ENCODE results near the gene LEFTY1. TPM values are rescaled to one million over a fixed set of nuclear protein-coding genes. Genes with fewer than 3 reads are reported as not detected.

The LEFTY1 gene
- total and polyA plus RNA-seq, 2 experiments from 2014 or later = 3.9 to 5.8 TPM

DNA sequence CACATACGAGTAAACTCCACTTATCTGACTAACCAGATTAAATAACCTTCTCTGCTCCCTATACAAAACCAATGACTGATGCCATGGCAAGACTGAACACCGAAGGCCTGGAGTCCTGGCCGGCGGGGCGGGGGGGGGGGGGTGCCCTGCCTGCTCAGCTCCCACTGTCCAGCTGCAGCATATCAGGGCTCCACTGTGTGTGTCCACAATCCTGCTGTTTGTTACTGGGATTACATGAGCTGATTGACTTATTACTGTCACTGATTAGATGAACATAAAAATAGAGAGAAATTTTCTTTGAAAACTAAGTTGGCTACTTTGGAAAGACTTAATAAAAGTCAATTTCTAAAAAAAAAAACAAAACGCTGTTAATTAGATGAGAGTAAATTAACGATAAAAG is 31.7 kb downstream of the LEFTY1 start:
- H2AFZ ChIP-seq = no peak overlapping the region
- H3K27ac ChIP-seq = no peak overlapping the region
- no peaks in the 10 kb centered on the region for H3K27me3 ChIP-seq
- no peak for DNase-seq (ENCODE audit: low spot score)
- H3K4me2 ChIP-seq = no peak overlapping the region
- no peaks in the 10 kb centered on the region for H3K9me3 ChIP-seq (ENCODE audit: low read depth)
- no peaks in the 10 kb centered on the region for H3K79me2 ChIP-seq
- H3K4me3 ChIP-seq = no peak overlapping the region
- 68% methylated on average over 7 of the region's 7 CpGs for WGBS (ENCODE audit: low lambda C conversion rate, missing lambda C conversion rate)
- no peaks in the 10 kb centered on the region for H3K36me3 ChIP-seq (replicated peaks; ENCODE audit: insufficient read depth, low read depth)
- no peaks in the 10 kb centered on the region for H4K20me1 ChIP-seq (ENCODE audit: insufficient read depth, poor library complexity, severe bottlenecking)
- no peaks in the 10 kb centered on the region for H3K9me2 ChIP-seq (replicated peaks; ENCODE audit: insufficient read depth)
- TF ChIP-seq, protein P1, sequence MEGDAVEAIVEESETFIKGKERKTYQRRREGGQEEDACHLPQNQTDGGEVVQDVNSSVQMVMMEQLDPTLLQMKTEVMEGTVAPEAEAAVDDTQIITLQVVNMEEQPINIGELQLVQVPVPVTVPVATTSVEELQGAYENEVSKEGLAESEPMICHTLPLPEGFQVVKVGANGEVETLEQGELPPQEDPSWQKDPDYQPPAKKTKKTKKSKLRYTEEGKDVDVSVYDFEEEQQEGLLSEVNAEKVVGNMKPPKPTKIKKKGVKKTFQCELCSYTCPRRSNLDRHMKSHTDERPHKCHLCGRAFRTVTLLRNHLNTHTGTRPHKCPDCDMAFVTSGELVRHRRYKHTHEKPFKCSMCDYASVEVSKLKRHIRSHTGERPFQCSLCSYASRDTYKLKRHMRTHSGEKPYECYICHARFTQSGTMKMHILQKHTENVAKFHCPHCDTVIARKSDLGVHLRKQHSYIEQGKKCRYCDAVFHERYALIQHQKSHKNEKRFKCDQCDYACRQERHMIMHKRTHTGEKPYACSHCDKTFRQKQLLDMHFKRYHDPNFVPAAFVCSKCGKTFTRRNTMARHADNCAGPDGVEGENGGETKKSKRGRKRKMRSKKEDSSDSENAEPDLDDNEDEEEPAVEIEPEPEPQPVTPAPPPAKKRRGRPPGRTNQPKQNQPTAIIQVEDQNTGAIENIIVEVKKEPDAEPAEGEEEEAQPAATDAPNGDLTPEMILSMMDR (IDR thresholded peaks at IDR 0.05; ENCODE audit: poor library complexity) = no peak
- TF ChIP-seq EZH2phosphoT487 (IDR thresholded peaks at IDR 0.05; ENCODE audit: low read depth, severe bottlenecking, unreplicated experiment) = no peak
- no peak for TF ChIP-seq EZH2 (IDR thresholded peaks at IDR 0.05; ENCODE audit: borderline replicate concordance)
- no peaks in the 10 kb centered on the region for H3K4me1 ChIP-seq (ENCODE audit: insufficient read depth)

DNA sequence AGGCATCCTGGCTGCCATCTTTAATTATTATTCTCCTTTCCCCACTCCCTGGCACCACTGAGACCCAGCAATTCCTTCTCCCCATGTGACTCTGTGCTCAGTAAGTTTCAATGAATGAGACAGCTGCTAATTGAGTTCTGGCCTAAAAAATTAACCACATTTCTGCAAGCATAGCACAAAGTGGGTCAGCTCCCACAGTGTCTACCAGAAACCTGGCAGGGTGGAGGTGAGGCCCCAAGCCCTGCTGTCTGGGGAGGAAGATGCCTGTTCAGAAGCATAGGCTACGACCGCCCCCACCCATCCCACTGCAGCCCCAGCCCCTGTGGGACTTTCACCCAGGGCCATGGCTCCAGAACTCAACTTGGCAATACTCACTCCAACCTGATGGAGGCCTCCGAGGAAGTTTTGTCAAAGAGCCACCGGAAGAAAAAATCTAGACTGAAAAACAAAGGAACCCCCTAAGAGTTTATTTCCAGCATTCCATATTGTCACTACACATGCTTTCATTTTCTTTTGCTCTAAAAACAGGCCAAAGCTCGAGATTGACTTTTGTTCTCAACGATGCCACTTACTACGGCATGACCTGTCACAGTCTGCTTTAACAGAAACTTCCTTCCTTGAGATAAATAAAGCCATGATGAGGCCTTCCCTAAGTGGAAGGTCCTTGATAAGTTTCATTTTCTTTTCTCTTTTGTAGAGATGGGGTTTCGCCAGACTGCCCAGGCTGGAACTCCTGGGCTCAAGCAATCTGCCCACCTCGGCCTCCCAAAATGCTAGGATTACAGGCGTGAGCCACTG is 33.2 kb downstream of the LEFTY1 start:
- TF ChIP-seq, protein P1 (IDR thresholded peaks at IDR 0.05; ENCODE audit: poor library complexity) = no peak
- TF ChIP-seq EZH2phosphoT487 (IDR thresholded peaks at IDR 0.05; ENCODE audit: low read depth, severe bottlenecking, unreplicated experiment) (no peak), EZH2 (IDR thresholded peaks at IDR 0.05; ENCODE audit: borderline replicate concordance) (no peak)
- no peak overlapping the region for H3K4me2 ChIP-seq
- no peaks in the 10 kb centered on the region for H3K9me2 ChIP-seq (replicated peaks; ENCODE audit: insufficient read depth)
- no peaks in the 10 kb centered on the region for H3K27me3 ChIP-seq
- no peaks in the 10 kb centered on the region for H4K20me1 ChIP-seq (ENCODE audit: insufficient read depth, poor library complexity, severe bottlenecking)
- no peak overlapping the region for H2AFZ ChIP-seq
- H3K9me3 ChIP-seq (ENCODE audit: low read depth) = no peaks in the 10 kb centered on the region
- no peaks in the 10 kb centered on the region for H3K4me1 ChIP-seq (ENCODE audit: insufficient read depth)
- H3K79me2 ChIP-seq = no peaks in the 10 kb centered on the region
- H3K4me3 ChIP-seq = no peak overlapping the region
- DNase-seq (ENCODE audit: low spot score) = no peak
- 94% methylated on average over 10 of the region's 10 CpGs for WGBS (ENCODE audit: low lambda C conversion rate, missing lambda C conversion rate)
- H3K27ac ChIP-seq = no peak overlapping the region
- H3K36me3 ChIP-seq (replicated peaks; ENCODE audit: insufficient read depth, low read depth) = no peaks in the 10 kb centered on the region

DNA sequence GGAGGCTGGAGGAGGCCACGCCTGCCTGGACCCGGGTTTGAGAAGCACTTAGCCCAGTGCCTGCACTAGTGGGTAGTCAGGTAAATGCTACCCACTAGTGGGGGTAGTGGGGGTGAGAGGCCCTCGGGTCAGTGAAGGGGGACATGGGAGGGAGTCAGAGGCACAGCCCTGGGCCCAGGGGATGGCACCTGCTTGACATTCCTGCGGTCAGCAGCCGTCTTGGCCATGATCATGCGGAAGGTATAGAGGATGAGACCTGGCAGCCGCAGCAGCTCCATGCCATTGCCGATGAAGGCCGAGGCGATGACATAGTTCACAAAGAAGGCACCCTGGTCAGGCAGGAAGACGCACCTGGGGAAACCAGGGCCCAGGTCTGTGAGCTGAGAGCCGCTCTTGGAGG is 35.5 kb downstream of the LEFTY1 start:
- WGBS (ENCODE audit: low lambda C conversion rate, missing lambda C conversion rate) = 98% methylated on average over 12 of the region's 12 CpGs

More for the DNA sequence above, 35.5 kb downstream of the LEFTY1 start:
- no peaks in the 10 kb centered on the region for H4K20me1 ChIP-seq (ENCODE audit: insufficient read depth, poor library complexity, severe bottlenecking)
- H3K9me2 ChIP-seq (replicated peaks; ENCODE audit: insufficient read depth) = no peaks in the 10 kb centered on the region
- H3K4me2 ChIP-seq = no peak overlapping the region
- no peak for TF ChIP-seq EZH2 (IDR thresholded peaks at IDR 0.05; ENCODE audit: borderline replicate concordance)
- TF ChIP-seq EZH2phosphoT487 (IDR thresholded peaks at IDR 0.05; ENCODE audit: low read depth, severe bottlenecking, unreplicated experiment) = no peak
- TF ChIP-seq, protein P1 (IDR thresholded peaks at IDR 0.05; ENCODE audit: poor library complexity) = no peak
- H3K4me1 ChIP-seq (ENCODE audit: insufficient read depth) = no peaks in the 10 kb centered on the region
- H3K4me3 ChIP-seq = no peak overlapping the region
- H3K27me3 ChIP-seq = no peaks in the 10 kb centered on the region
- no peaks in the 10 kb centered on the region for H3K9me3 ChIP-seq (ENCODE audit: low read depth)
- H3K36me3 ChIP-seq (replicated peaks; ENCODE audit: insufficient read depth, low read depth) = no peaks in the 10 kb centered on the region
- H2AFZ ChIP-seq = no peak overlapping the region
- no peak for DNase-seq (ENCODE audit: low spot score)
- H3K79me2 ChIP-seq = no peaks in the 10 kb centered on the region
- H3K27ac ChIP-seq = no peak overlapping the region

All from hepatocyte (in vitro differentiated cells).